Stimulated activated CD8-positive, alpha-beta memory T cell treated with anti-CD3 and anti-CD28 coated beads, Interleukin-15, amount 100 ng/mL, for 48 hours (primary cell): ENCODE data around the gene KCNJ1.

Experiments
- DNase-seq, 2 donors: peaks; one replicate each; pipeline ENCODE4 v3.0.0-alpha.2; 2020; ENCODE audit warnings: low read depth in 2 of 2

The KCNJ1 gene

DNA sequence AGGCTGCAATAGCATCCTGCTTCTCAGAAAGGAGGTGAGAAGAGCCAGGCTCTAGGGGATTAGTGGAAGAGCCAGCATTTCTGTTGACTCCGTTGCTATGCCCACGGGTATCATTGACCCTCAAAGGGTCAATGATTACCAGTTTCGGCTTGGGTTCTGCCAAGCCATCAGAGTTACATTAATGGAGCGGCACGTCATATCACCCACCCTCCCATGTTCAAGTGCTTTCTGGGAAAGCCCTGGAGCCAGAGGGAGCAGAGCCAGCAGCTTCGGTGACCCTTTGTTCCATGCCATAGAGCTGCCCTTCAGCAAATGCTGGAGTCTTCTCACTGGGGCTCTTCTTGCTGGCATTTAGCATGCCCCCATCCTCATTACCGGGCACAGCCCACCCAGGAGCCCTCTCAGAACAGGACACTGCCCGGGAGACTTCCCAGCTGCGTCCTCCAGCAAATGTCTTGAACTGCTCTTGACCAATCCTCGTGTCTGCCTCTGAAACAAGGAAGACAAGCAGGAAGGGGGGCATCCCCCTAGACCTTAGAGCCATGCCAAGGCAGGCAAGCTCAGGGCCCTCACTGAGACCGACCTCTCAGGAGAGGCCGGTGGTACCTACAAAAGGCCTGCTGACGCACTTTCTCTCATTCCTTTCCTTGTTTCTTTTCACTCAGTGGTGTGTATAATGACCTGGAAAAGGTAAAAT lies 14.6 kb downstream of the KCNJ1 start:
- DNase-seq, result no peak

DNA sequence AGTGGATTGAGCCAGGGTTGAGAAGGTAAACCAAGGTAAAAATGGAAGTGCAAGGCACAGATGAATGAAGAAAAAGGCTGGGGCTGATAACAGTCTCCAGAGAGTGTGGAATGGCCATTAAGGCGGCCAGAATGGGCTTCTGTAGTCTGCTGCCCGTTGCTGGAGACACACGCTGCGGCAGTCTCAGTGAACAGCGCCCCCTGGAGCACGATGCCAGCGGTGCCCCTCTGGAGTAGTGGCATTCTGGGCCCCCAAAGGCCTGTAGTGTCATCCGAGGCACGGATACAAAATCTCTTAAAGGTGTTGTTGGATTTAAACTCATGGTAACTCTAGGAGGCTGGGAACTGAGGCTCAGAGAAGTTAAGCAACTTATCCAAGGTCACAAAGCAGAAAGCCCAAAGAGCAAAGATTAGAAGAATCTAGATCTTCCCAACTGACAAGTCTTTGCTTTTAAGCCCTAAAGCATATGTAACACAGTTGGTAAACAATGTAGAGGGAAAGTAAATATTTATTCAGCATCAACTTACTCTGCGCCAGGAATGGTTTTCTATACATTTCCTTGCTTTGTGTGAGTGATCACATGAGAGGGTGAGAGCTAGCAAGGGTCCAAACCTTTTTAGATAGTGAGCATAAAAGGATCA lies 18.2 kb downstream of the KCNJ1 start:
- peak; percentile 48 to 49 for DNase-seq

DNA sequence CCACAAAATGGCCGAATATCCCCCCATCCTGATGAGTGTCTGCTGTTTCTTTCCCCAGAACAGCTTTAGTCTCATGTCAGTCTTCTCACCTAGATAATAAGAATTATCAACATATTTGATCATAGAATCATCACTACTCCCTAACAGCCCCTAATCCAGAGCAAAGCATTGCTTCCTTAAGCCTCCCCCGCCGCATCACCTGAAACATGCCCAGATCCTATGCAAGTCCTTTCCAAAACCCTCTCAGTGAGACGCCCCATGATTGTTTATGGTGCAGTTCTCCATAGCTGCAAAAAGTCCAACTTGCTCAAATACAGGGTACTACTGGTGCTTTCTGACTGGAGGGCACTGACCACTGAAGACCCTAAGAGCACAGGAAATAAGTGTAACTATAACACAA lies 20.1 kb downstream of the KCNJ1 start:
- no peak for DNase-seq

DNA sequence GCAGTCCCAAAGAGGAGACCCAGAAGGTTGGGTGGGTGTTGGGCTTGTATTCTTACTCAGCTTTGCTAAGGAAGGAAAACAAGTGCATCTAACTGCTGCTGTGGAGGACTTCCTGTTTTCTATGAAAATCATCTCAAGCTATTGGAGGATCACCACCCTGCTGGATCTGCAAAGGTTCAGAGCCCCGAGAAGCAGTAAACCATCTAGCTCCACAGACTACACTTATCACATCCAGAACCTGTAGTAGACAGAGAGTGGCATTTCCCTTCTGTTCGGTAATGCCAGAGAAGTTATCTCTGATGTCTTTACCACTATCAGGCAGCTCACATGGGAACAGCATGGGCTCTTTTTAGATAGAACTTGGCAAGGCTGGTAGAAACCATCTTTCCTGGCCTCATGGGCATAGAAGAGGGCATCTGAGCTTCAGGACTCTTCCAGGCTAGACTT lies 21.7 kb downstream of the KCNJ1 start:
- no peak for DNase-seq

DNA sequence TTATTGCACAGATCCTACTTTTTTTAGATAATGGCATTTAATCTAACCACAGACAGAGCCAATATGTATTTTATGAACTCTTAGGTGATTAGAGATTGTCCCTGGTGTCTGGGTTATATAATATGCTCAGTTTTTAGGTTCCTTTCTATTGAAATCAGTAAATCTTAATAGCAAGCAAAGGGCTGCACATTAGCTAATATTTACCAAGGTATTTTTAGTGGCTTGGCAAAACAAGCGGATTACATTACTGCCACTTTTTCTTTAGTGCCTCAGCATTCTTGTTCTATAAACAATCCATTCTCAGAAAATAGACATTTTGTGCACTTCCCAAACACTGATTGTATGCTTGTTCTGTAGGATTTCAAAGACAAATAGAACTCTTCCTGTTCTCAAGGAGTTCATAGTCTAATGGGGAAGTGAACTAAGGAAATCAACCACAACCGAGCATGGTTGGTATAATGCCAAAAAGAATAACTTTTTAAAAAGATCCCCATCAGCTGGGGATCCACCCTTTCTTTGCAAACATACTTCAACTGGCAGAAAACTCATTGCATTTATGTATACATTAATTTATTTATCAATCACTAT lies 23.8 kb downstream of the KCNJ1 start:
- no peak for DNase-seq

DNA sequence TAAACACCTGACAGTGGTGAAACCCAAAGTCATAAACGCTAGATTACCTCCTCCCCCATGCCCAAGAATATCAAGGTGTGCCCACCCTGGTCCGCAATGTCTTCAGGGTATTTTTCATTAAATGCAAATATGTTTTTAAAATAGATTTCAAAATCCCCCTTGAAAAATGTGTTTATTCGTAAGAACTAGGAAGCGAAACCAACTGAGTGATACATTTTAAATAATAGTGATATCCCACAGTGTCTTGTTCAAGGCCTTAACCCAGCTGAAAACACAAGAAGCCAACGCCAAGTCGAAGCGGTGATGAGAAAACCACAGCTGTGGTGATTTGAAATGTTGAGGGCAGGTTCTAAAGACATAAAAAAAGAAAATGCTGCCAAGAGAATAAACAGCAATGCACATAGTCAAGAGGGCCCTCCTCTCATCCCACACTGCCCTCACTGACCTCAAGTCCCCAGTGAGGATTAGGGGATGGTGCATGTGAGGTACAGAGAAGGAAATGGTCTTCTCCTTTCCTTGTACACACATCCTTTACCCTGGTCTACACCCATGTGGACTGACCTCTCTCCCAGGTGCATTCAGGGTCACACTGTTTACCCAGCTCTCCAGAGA lies 25.5 kb downstream of the KCNJ1 start:
- DNase-seq, result no peak

DNA sequence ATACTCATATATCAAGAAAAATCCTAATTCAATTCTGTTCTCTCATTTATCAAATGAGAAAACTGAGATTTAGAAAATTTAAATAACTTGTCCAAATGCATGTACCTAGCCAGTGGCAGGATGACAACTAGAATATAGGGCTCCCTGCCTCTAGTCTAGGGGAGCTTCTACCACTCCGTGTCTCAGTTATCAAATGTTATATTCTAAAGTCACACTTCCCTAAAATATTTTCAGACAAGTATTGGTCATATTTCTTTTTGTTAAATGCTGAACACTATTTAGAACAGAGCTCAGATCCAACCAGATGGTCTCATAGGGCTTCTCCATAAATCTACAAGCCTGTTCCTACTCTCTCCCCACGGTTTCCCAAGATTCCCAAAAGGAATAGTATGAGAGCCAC lies 26.3 kb downstream of the KCNJ1 start:
- DNase-seq, result no peak

DNA sequence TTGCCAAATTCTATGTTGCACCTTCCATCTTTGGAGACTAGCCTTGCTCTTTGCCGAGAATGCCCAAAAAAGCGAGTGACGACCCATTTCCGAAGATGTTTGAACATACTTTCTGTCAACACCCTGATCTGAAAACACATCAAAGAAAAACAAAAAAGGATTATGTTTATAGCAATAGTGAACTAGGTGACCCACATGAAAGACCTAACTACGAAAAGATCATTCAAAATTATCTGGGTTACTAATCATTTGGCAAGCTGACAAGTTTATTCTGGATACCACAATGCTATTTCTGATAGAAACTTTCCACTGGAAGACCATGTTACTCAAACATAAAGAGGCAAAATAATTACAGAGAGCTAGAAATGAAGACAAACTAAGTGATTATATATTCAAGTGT lies 27.0 kb downstream of the KCNJ1 start:
- no peak for DNase-seq

DNA sequence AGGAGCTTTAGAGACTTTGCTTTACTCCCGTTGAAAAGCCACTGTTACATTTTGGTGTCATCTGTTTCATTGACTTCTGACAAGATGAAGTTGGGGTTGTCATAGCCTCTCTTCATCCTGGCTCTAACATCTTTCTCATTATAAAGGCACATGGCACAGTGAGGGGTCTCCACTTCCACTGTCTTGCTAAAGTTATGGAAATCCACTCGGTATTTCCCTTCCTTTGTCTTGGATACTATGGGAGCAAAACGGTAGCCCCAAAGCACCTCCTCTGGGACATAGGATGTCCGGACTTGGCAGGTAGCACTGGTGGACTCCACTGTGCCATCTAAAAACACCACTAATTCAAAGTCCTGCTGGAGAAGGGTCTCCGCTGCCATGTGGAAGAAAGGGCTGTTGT lies 28.0 kb downstream of the KCNJ1 start:
- no peak for DNase-seq

DNA sequence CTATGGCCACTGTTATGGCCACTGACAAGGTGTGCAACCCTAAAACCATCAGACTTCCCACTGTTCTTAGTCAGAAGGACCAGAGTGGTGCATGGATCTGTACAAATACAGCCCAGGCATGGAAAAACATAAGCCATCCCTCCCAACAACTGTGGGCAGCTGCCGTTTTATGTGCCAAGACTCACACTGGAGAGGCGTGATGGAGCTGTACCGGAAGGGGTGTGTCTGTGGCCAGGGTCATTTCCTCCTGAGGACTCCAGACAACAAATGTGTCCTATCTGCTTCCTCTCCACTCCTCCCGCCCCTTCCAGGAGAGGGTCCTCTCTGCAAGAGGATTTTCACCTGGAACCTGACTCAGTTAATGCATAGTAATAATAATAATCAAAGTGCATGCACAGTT lies 29.5 kb downstream of the KCNJ1 start:
- DNase-seq, result no peak

DNA sequence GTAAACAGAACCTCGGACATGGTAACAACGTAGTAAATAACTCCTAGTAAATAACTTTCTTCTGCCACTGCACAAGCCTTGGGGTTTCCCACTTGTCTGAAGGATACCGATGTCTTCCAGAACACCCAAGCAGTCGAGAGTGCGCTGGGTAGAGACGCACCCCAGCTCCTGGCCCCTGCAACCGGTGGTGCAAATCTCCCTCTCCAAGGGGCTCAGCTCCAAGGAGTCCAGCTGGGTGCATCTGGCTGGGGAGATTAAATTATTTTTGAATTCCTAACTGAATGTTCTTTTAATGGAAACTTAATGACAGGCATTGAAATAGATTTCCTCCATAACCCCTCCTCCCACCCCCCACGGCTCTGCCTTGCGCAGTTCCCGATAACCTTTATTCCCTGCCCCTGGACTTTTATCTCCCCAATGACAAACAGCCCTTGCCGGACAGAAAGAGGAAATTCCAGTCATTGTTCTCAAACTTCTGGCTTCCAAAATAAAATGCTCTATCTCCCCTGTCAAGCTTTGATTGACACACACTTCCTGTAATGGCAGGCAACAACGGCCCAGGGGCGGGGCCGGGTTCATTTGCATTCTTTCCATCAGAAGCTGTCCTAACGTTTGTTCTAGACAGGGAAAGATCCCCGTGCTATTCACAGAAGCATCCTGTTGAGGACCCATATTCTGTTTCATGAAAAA lies 31.2 kb downstream of the KCNJ1 start:
- DNase-seq, result no peak

DNA sequence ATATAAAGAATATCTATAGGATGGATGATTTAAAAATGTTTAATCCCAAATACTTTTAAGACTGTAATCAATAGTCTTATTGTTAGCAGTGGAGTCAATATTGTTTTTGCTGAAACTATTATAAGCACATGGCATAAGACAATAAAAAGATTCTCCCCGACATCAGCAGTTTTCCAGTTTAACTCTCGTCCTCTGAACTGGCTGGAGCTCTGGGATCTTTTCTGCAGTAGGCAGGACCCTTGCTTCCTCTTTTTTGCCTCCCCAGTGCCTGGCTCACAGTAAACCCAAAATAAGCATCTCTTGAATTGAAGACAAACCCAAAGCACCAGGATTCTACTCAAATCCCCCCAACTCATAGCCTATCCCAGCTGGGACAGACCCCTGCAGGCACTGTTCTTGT lies 32.9 kb downstream of the KCNJ1 start:
- DNase-seq, result no peak

DNA sequence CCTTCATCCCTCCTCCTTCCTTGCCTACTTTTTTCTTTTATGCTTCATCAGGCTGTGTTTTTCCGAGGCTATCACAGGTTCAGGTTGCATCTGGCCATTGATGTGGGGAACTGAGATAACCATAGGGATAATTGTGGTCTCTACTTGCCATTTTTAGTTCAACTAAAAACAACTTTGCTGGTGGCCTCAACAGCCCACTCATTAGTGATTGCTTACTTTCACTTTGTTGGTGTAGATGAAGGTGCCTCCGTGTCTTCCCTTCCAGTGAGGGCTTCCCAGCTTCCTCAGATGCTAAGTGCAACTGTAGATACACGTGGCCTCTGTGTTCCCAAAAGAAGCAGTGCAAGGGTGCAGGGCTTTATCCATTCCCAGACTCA lies 35.0 kb downstream of the KCNJ1 start:
- no peak for DNase-seq

DNA sequence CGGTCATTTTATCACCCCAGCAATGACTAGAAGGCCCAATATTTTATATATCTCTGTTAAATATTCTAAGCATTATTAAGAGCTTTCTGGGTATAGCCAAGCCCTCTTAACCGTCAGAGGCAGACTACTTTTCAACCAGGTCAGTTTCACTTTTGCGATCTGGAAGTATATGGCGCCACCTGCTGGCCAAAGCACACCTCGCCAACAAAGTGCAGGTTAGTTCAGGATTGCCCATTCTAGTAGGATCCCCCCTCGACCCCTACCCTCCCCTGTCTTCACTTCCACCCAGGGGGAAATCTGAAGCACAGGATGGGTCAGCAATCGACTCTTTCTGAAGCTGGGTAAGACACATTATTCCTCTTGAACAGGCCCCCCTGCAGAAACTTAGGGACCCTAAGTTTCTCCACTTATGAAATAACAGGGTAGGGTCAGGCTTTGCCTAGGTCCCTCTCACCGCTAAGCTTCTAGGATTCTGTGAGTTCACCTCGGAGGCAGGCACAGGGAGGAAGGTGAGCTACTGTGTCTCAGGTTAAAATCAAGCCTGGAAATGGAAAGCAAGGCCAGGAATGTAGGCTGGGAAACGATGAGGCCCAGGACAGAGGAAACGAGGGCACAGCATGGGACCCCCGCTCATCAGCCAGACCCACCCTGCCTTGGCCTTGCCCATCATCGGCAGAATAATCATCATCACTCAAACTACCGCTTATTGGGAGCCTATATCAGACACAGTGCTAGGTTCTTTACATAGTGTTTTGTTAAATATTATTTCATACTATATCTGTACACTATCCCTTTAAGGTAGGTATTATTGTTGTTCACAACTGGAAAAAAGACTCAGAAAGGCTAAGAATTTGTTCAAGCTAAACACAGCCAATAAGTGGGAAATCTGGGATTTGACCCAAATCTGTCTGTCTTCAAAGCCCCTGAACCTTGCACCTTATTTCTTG lies 35.6 kb downstream of the KCNJ1 start:
- DNase-seq, result peak; percentile 58 to 70

DNA sequence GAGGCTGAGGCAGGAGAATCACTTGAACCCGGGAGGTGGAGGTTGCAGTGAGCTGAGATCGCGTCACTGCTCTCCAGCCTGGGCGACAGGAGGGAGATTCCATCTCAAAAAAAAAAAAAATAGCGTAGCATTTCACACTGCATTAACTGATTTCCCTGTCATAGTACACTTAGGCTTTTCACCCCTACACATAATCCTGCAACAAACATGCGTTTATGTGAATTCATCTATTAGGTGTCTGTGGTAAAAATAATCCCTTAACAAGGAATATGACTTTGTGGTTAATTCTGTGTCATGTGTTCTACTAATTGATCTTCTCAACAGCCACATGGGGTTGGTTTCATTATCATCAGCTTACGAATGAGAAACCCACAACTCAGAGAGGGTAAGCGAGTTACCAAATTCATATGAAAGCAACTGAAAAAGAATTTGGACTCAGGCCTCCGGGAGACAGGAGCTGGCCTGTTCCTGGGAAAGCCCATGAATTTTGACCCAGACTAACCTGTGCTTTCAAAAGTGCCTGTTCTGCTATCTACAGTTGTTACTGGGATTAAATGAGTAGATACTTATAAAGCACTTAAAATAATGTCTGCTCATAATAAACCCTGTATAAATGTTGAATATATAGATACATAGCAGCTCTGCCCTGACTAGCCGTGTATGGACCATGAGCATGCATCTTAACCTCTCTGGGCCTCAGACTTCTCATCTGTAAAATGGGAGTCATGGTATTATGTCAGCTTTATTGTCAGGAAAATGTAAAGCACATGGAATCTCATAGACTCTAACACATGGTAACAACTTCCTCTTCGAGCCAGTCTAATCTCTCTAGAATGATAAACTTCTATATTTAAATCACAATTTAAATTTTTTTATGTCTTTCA lies 36.6 kb downstream of the KCNJ1 start:
- no peak for DNase-seq

DNA sequence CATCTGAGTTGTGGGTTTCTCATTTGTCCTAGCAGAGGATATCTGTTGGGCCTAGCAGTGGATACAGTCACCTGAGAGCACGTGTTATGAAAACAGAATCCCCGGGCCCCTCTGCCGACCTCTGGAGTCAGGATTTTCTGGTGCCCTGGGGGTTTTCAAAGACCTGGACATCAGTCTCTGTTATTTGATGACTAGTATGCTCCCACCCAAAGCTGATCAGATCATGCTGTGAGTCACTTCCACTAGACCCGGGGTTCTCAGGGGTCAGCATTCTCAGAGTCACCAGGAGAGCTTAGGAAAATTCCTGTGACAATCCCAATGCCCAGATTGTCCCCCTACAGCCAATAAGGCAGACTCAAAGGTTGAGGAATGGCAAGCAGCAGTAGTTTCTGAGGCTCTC lies 38.7 kb downstream of the KCNJ1 start:
- DNase-seq, result no peak

DNA sequence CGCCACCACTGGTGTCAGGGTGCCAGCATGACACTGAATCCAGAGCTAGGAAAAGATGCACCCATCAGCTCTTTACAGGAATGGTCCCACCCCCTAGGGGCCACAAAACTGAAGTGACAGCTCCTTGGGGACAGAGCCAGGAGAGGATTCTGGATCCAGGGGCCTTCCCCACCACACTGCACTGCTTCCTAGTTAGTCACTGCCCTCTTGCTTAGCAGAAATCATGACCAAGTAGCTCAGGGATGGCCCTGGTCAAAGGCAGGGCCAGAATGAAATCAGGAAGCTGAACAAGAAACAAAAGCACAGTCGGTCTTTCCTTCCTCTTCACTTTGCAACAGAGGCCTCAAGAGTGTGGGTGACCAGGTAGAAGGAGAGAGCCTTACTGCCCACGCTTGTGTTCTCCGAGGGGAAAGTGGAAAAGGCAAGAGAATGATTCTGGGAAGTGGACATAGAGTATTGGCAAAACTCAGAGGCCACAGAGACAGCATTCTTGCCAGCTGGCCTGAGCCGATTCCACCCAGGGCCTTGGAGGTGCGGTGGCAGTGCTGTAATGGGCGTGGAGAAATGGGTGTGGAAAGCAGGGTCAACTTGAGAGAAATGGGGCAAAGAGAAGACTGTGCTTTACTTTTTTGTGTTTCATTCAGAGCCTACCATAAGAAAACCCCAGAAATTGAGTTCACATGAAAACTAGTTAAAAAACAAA lies 39.8 kb downstream of the KCNJ1 start:
- no peak for DNase-seq

DNA sequence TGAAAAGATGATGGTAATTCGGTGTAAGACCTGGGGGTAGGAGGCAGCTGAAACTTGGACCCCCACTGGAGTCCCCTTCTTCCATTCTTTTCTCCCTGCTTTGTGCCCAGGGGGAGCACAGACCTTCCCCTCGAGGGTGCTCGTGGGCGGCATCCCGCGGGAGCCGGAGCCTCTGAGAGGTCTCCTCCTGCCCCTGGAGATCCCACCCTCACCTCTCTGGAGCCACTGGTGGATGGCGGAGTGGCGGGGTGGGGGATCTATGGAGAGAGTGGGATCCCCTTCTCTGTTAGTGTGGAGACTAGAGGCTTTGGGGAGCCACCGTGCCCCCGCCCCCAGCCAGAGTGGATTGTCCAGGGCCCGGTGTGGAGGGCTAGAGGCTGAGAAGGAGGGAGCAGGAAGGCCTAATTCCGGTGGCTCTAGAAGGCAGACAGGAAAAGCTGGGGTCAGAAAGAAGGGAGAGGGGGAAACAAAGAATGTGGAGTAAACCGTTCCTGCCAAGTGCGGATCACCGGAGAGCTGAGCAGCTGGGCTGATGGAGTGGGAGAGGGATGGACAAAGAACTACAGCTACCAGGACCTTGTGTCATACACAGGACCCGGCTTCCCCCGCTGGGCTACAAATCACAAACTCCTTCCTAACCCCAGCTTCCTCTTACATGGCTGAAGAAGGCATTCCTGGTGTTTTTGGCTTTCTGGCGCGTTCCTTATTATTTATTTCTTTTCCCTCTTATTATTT lies 41.9 kb downstream of the KCNJ1 start:
- DNase-seq, result no peak
